Brain microvascular endothelial cell (primary cell): ENCODE measurements around the gene KCNMA1.

ENCODE experiments used
- DNase-seq: peaks from one replicate; pipeline ENCODE4 v3.0.0-alpha.2; 2020
- H3K27ac ChIP-seq: fragments of 250-450 bp; sonication (Bioruptor Pico); 2 replicates; pipeline ENCODE4 v1.5.1; 2020; ENCODE audit warnings: mild to moderate bottlenecking, moderate library complexity
- H3K27me3 ChIP-seq: fragments of 250-450 bp; sonication (Bioruptor Pico); replicated peaks from 2 replicates; pipeline ENCODE4 v1.5.1; 2020; ENCODE audit warnings: mild to moderate bottlenecking
- H3K36me3 ChIP-seq: fragments of 250-450 bp; sonication (Bioruptor Pico); replicated peaks from 2 replicates; pipeline ENCODE4 v1.5.1; 2020; ENCODE audit warnings: mild to moderate bottlenecking
- H3K4me3 ChIP-seq: 2 replicates; pipeline ENCODE4 v1.5.1; 2011; ENCODE audit warnings: low read depth, mild to moderate bottlenecking, control low read depth, low read length, moderate library complexity
- CTCF ChIP-seq: IDR thresholded peaks from 2 replicates; pipeline ENCODE4 v1.5.1; 2011; ENCODE audit warnings: low read depth, mild to moderate bottlenecking, moderate library complexity, low read length, control low read depth, inconsistent platforms; ENCODE audit errors: missing control alignments
- in situ Hi-C: cut with HindIII; loops from 2 replicates; pipeline ENCODE4 v1.10.0; 2017; ENCODE audit warnings: low sequenced_read_pairs, low pct_ligation_motif_present

KCNMA1 gene

DNA sequence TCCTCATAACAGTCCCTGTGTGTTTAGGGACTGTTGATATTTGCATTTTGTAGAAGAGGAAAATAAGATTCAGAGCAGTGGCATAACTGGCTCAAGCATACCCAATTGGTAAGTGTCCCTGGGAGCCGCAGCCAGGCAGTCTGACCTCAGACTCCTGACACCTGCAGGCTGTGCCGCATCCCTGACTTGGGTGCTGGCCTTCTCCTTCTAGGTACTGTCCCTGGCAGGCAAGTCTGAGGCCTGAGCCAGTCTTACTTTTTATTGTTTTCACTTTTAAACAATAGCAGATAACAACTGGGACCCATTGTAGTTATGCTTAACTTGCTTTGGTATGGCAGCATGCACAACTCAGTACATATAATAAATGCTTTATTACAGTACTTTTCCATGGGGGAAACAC lies 717.0 kb downstream of the KCNMA1 start:
- no peak for TF ChIP-seq CTCF
- in situ Hi-C loops: no loop called here
- Histone ChIP-seq H3K27ac (no peak overlapping the region), H3K27me3 (no peaks in the 10 kb centered on the region), H3K4me3 (no peak overlapping the region), H3K36me3 (no peaks in the 10 kb centered on the region)
- DNase-seq: no peak

DNA sequence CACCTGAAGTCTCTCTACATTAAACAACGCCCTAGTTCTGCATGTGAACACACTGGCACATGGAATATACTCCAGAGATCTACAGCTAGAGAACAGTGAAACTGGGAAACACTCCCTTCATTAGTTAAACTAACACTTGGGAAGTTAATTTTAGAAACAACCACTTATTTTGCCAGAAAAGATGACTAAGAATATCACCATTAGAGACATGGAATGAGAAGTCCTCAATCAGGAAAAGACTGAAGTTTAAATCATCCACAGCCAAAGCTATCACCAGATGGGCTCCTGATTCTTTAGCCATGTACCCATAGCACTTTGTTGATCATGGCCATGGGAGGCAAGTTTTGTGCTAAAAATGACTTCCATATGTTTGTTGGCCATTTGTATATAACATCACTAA lies 719.5 kb downstream of the KCNMA1 start:
- no peak for DNase-seq

DNA sequence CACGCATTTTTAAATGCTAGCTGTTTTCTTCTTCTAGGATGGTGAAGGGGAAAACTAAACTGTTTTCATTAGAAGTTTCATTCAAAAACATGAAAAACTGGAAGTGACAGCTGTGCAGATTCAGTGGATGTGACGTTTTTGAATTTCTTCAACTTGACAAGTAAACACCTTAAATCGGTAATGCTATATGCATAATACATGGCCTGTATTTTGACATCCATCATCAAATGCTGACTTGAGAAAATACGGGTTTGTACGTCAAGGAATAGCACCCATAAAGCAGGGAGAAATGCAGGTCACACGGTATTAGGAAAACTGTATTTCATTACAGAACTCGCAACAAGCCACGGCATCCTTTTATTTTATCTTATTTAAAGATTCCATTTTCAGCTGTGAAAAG lies 720.5 kb downstream of the KCNMA1 start:
- in situ Hi-C loops: no loop called here
- no peak overlapping the region for H3K27ac ChIP-seq
- H3K4me3 ChIP-seq: no peak overlapping the region
- DNase-seq: no peak
- no peak for TF ChIP-seq CTCF
- no peaks in the 10 kb centered on the region for H3K27me3 ChIP-seq
- no peaks in the 10 kb centered on the region for H3K36me3 ChIP-seq

More for the DNA sequence above, 719.5 kb downstream of the KCNMA1 start:
- in situ Hi-C loops: no loop called here
- no peak for TF ChIP-seq CTCF
- no peaks in the 10 kb centered on the region for H3K36me3 ChIP-seq
- no peak overlapping the region for H3K27ac ChIP-seq
- H3K4me3 ChIP-seq: no peak overlapping the region
- H3K27me3 ChIP-seq: no peaks in the 10 kb centered on the region

DNA sequence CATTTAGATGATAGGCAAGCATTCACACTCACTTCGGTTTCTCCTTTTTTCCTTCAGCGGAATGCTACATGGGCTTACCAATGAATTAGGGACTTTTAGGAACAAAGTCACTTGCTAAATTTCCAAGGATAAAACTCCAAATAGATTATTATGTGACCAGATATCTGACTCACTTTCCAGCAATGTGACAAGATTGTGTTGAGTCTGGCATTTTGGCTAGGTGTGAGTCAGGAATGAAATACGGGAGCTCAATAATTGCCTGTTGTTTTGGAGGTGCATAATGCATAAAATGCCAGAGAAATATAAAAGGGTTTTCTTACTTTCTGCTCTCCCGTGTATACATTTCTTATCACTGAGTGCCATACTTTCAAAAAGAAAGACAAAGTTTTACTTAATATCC lies 721.1 kb downstream of the KCNMA1 start:
- no peak for DNase-seq
- in situ Hi-C loops: no loop called here

DNA sequence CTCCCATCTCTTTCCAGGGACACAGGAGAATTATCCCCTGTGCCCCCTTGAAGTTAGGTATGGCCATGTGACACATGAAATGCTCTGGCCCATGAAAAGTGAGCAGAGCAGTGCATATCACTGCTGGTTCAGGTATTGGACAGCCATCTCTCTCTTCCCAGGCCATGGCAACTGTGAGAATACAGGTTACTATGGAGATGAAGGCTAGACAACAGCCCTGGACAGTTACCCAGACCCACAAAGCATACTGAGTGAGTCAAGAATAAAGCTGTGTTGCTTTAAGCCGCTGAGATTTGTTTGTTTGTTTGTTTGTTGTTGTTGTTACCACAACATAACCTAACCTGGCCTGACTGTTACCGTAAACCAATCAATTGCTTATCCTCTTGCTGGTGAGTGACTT lies 722.3 kb downstream of the KCNMA1 start:
- no peak overlapping the region for H3K27ac ChIP-seq
- TF ChIP-seq CTCF: no peak
- no peak overlapping the region for H3K4me3 ChIP-seq
- in situ Hi-C loops: no loop called here
- no peaks in the 10 kb centered on the region for H3K36me3 ChIP-seq
- DNase-seq: no peak
- H3K27me3 ChIP-seq: no peaks in the 10 kb centered on the region

More for the DNA sequence above, 721.1 kb downstream of the KCNMA1 start:
- Histone ChIP-seq H3K36me3 (no peaks in the 10 kb centered on the region), H3K27ac (no peak overlapping the region), H3K27me3 (no peaks in the 10 kb centered on the region), H3K4me3 (no peak overlapping the region)
- TF ChIP-seq CTCF: no peak

DNA sequence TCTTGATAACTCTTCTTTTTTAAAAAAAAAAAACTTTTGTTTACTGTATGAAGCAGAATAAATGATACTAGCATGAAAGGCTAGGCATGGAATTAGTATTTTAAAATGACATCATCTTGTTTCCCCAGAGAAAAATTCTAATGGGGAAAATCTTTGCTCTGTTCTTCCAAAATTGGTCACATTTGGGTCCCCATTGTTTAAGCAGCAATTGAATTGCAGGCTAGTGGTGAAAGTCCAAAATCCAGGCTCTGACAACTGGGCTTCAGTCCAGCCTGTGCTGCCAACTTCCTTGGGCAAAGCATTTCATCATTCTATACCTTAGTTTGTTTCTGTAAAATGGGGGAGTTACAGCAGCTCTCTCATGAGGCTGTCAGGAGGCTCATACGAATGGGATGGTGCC lies 726.4 kb downstream of the KCNMA1 start:
- TF ChIP-seq CTCF: no peak
- Histone ChIP-seq H3K36me3 (no peaks in the 10 kb centered on the region), H3K4me3 (no peak overlapping the region), H3K27ac (no peak overlapping the region), H3K27me3 (no peaks in the 10 kb centered on the region)
- in situ Hi-C loops: no loop called here
- DNase-seq: no peak
